GM13976 (cell line): ENCODE data around the gene COL24A1.

Experiments
- DNase-seq: peaks from one replicate; pipeline ENCODE4 v3.0.0; 2012; ENCODE audit warnings: low spot score
- in situ Hi-C: fragments of 300-500 bp; cut with MboI; formaldehyde crosslinking; loops from one replicate; pipeline ENCODE4 v1.12.0; 2022; ENCODE audit warnings: low sequenced_read_pairs, mixed read lengths, inconsistent platforms; ENCODE audit not compliant: unreplicated experiment
- TF ChIP-seq, protein P1 (sequence below): IDR thresholded peaks from 2 replicates; pipeline ENCODE4 v1.5.1; 2012; ENCODE audit warnings: borderline replicate concordance, mild to moderate bottlenecking; ENCODE audit not compliant: insufficient read depth; ENCODE audit errors: extremely low read depth, missing control alignments, control extremely low read depth

COL24A1 gene

DNA sequence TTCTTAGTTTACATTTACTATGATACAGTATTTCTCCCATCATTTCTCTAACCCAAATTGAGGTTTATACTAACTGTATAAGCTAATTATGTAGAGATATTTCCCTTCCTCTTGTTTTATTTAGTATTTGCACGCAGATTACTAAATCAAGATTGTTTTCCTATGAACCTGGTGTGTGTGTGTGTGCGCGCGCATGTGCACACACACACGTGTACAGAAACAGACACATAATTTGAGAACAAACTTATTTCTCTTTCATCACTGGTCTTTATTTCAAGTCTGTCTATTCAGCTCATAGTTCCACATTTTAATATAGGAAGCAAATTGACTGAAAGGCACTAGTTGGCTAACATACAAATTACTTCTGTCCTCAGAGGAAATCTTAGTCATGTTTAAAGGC lies 19.7 kb upstream of the COL24A1 start:
- TF ChIP-seq, protein P1, sequence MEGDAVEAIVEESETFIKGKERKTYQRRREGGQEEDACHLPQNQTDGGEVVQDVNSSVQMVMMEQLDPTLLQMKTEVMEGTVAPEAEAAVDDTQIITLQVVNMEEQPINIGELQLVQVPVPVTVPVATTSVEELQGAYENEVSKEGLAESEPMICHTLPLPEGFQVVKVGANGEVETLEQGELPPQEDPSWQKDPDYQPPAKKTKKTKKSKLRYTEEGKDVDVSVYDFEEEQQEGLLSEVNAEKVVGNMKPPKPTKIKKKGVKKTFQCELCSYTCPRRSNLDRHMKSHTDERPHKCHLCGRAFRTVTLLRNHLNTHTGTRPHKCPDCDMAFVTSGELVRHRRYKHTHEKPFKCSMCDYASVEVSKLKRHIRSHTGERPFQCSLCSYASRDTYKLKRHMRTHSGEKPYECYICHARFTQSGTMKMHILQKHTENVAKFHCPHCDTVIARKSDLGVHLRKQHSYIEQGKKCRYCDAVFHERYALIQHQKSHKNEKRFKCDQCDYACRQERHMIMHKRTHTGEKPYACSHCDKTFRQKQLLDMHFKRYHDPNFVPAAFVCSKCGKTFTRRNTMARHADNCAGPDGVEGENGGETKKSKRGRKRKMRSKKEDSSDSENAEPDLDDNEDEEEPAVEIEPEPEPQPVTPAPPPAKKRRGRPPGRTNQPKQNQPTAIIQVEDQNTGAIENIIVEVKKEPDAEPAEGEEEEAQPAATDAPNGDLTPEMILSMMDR, result no peak
- DNase-seq, result no peak
- in situ Hi-C loops, result no loop called here

DNA sequence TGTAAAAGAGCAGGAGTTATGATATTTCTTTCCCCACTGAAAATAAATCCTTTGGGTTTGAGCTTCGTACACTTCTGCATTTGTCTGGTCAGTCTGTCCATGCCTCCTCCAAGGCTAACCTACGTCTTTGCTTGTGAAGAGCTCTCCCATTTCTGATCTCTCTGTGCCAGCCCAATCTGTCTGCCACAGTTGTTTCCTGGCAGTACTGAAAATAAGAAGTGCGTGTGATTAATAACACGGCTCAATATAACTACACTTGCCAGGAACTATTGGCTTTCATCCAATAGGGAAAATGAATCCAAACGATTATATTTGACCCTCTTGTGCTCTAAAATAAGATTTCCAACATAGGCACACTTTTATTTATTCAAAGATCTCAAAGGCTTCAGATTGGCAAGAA lies 19.2 kb upstream of the COL24A1 start:
- no peak for DNase-seq
- TF ChIP-seq, protein P1, result no peak
- in situ Hi-C loops, result no loop called here

DNA sequence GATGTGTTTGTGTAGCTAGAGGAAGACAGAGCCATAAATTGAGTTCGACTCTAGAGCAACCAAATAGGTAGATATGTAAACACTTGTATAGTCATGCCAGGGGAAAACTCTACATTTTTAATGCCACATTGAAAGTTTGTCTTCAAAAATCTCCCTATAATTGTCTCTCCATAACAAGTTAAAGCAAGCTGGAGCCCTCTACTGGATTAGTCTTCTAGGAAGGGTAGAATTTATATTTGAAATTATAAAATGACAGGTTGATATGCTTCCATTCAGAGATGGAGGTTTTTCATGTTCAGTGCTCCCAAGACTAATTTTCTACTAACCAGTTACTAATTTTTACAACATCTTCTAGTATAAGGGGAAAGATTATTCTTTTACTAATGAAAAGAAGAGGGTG lies 13.1 kb upstream of the COL24A1 start:
- TF ChIP-seq, protein P1, result no peak
- in situ Hi-C loops, result no loop called here
- DNase-seq, result no peak

DNA sequence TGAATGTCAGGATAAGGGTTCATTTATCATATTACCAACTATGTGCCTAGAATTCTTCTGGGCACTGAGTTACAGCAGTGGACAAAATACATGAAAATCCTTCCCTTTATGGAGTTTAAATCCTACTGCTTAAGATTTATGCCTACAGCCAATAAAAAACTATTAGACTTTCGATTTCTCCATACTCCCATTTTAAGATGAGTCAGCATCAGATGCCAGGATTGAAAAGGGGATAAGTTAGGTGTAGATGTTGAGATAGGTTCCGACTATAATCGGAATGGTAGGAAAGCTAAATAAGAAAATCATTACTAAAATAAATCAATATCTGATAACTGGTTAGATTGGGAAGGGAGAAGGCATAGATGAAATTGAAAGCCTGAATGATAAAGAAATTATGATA lies 3.2 kb upstream of the COL24A1 start:
- in situ Hi-C loops, result no loop called here
- DNase-seq, result no peak
- TF ChIP-seq, protein P1, result no peak

DNA sequence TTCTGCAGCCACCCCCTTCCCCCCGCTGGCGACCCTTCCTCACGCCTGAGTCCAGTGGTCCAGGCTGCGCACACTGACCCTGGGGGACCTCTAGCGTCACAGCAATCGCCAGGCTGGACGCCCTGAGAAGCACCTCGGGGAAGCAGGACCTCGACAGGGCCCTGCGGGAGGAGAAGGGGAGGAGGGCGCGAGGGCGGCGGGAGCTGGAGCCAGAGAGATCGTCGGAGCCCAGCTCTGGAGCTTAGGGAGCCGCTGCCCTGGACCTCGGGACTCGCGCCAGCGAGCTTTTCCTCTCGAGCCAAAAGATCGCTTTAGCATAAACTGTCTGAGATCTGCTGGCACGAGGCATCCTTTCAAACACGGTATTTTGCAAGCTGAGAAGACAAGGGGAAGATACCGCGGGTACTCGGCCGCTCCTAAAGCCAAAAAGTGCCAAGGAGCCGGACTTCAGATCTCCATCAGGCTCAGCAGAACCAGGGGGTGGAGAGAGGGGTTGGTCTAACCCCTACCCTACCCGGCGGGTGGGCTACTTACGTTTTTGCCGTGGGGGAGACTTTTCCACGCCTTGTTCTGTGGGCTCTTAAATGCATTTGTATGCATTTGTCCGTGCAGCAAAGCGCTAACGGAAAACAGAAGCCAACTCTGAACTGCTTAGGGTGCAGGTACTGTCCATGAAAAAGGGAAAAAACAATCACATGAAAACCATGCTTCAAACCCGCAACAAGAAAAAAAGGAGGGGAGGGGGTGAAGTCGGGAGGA lies 586 bp downstream of the COL24A1 start:
- peak; percentile 46 for DNase-seq
- in situ Hi-C loops, result no loop called here
- TF ChIP-seq, protein P1, result no peak

DNA sequence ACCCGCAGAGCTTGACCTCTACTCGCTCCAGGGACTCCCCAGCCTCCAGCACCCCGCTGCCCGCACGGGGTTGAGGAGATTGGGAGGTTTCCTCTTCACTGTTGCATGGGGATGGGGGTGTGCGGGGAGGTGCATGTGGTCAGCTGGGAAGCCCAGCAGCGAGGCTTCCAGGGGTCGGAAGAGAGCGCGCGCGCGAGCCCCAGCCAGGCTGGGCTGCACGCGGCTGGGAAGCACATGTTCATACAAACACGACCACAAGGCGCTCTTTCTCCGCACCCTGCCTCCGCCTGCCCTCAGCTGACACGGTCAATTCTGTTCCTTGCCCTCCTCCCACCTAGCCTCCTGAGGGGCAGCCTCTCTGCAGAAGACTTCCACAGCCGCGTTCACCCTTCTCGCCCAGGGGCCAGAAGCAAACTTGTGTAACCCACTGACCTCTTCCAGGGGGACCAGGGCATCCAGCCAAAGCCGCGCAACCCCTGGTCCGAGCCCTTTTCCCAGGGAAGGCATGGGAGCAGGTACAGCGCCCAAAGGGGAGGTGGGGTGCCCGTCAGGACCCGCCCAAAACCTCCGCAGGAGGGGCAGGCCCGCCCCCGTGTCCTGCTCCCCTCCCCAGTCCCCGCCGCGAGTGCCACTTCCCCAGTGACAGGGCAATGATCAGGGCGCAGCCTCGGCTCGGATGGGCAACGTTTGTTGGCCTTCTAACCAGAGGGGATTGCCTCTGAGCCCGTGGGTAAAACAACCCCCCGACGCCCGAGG lies 1.3 kb downstream of the COL24A1 start:
- in situ Hi-C loops, result no loop called here
- TF ChIP-seq, protein P1, result no peak
- peak; percentile 38 for DNase-seq
